ENCODE results near the gene NOXO1. TPM values are rescaled to one million over a fixed set of nuclear protein-coding genes. Genes with fewer than 3 reads are reported as not detected.

Gene NOXO1
- total RNA-seq, 1 donor, result 0.43 TPM

GRCh38 chr16:1978476-1979120 is 2.7 kb downstream of the NOXO1 start:
- no peak for DNase-seq (ENCODE audit: low read depth)
- H3K4me3 ChIP-seq (ENCODE audit: low read depth, low read length), result no peak overlapping the region
- TF ChIP-seq CTCF (IDR thresholded peaks at IDR 0.05; ENCODE audit: insufficient read depth, low read depth, low read length), result no peak

GRCh38 chr16:1977875-1978268 is 3.4 kb downstream of the NOXO1 start:
- no peak for TF ChIP-seq CTCF (IDR thresholded peaks at IDR 0.05; ENCODE audit: insufficient read depth, low read depth, low read length)
- no peak overlapping the region for H3K4me3 ChIP-seq (ENCODE audit: low read depth, low read length)

GRCh38 chr16:1976951-1977874 is 4.1 kb downstream of the NOXO1 start:
- no peak overlapping the region for H3K4me3 ChIP-seq (ENCODE audit: low read depth, low read length)
- TF ChIP-seq CTCF (IDR thresholded peaks at IDR 0.05; ENCODE audit: insufficient read depth, low read depth, low read length), result no peak
- no peak for DNase-seq (ENCODE audit: low read depth)

More at GRCh38 chr16:1977875-1978268, 3.4 kb downstream of the NOXO1 start:
- no peak for DNase-seq (ENCODE audit: low read depth)

- TF ChIP-seq CTCF (IDR thresholded peaks at IDR 0.05; ENCODE audit: insufficient read depth, low read depth, low read length), result no peak
- DNase-seq (ENCODE audit: low read depth), result no peak
- no peak overlapping the region for H3K4me3 ChIP-seq (ENCODE audit: low read depth, low read length)
Observed at GRCh38 chr16:1976216-1976520, 5.1 kb downstream of the NOXO1 start.

- no peak for DNase-seq (ENCODE audit: low read depth)
- no peak for TF ChIP-seq CTCF (IDR thresholded peaks at IDR 0.05; ENCODE audit: insufficient read depth, low read depth, low read length)
- H3K4me3 ChIP-seq (ENCODE audit: low read depth, low read length), result no peak overlapping the region
Observed at GRCh38 chr16:1975432-1976215, 5.6 kb downstream of the NOXO1 start.

GRCh38 chr16:1974157-1975070 is 6.9 kb downstream of the NOXO1 start:
- no peak for TF ChIP-seq CTCF (IDR thresholded peaks at IDR 0.05; ENCODE audit: insufficient read depth, low read depth, low read length)
- no peak overlapping the region for H3K4me3 ChIP-seq (ENCODE audit: low read depth, low read length)
- no peak for DNase-seq (ENCODE audit: low read depth)

All from fibroblast of villous mesenchyme (primary cell).